GM19328 (cell line): ENCODE measurements around the gene TIMP4.
A peak's percentile ranks its signal among the peaks of the same experiment; 100 is the strongest.

Experiments
- ATAC-seq: cut with Tn5 transposase; IDR thresholded peaks from one replicate; pipeline ENCODE4 v1.9.1; 2021; ENCODE audit warnings: mild to moderate bottlenecking, moderate library complexity; ENCODE audit not compliant: unreplicated experiment

Gene TIMP4

GRCh38 chr3:12158387-12159226 is at the start of gene TIMP4:
Gene TIMP4, minus strand, starts transcription at chr3:12158912. Its CDS starts 72 bp downstream, at chr3:12158840.
- ATAC-seq = no peak

- ATAC-seq = no peak
These were observed 46.5 kb upstream of the TIMP4 start for GRCh38 chr3:12205171-12205570.

- ATAC-seq = no peak
These were observed 43.1 kb upstream of the TIMP4 start for GRCh38 chr3:12201813-12202212.

- no peak for ATAC-seq
These were observed 39.6 kb upstream of the TIMP4 start for GRCh38 chr3:12198301-12198700.

GRCh38 chr3:12197475-12197874 is 38.8 kb upstream of the TIMP4 start:
- no peak for ATAC-seq

- no peak for ATAC-seq
These were observed 38.0 kb upstream of the TIMP4 start for GRCh38 chr3:12196684-12197083.

- ATAC-seq = no peak
These were observed 36.5 kb upstream of the TIMP4 start for GRCh38 chr3:12195231-12195630.

GRCh38 chr3:12194669-12195161 is 36.0 kb upstream of the TIMP4 start:
- ATAC-seq = peak; percentile 60

- ATAC-seq = peak; percentile 28
These were observed 35.5 kb upstream of the TIMP4 start for GRCh38 chr3:12194209-12194608.

- ATAC-seq = peak; percentile 47
These were observed 34.9 kb upstream of the TIMP4 start for GRCh38 chr3:12193485-12194165.

- ATAC-seq = no peak
These were observed 34.2 kb upstream of the TIMP4 start for GRCh38 chr3:12192655-12193484.

- no peak for ATAC-seq
These were observed 33.5 kb upstream of the TIMP4 start for GRCh38 chr3:12192173-12192572.

GRCh38 chr3:12191559-12191958 is 32.8 kb upstream of the TIMP4 start:
- no peak for ATAC-seq

GRCh38 chr3:12190832-12191231 is 32.1 kb upstream of the TIMP4 start:
- ATAC-seq = no peak

GRCh38 chr3:12190221-12190807 is 31.6 kb upstream of the TIMP4 start:
- ATAC-seq = no peak

- no peak for ATAC-seq
These were observed 30.1 kb upstream of the TIMP4 start for GRCh38 chr3:12188681-12189287.

- ATAC-seq = no peak
These were observed 29.6 kb upstream of the TIMP4 start for GRCh38 chr3:12188328-12188648.

- peak; percentile 61 for ATAC-seq
These were observed 29.0 kb upstream of the TIMP4 start for GRCh38 chr3:12187448-12188327.

- no peak for ATAC-seq
These were observed 28.0 kb upstream of the TIMP4 start for GRCh38 chr3:12186515-12187286.
